ENCODE measurements around the gene KCND3.

The KCND3 gene

GRCh38 chr1:111836111-111836510 is 153.4 kb downstream of the KCND3 start:
- no peak for DNase-seq

- no peak for DNase-seq
These were observed 154.0 kb downstream of the KCND3 start for GRCh38 chr1:111835514-111835913.

- no peak for DNase-seq
These were observed 154.5 kb downstream of the KCND3 start for GRCh38 chr1:111834956-111835355.

GRCh38 chr1:111833334-111833733 is 156.1 kb downstream of the KCND3 start:
- no peak for DNase-seq

GRCh38 chr1:111832521-111833155 is 156.8 kb downstream of the KCND3 start:
- no peak for DNase-seq

- DNase-seq, result no peak
These were observed 158.3 kb downstream of the KCND3 start for GRCh38 chr1:111831153-111831552.

GRCh38 chr1:111827946-111828345 is 161.5 kb downstream of the KCND3 start:
- DNase-seq, result no peak

GRCh38 chr1:111826278-111826677 is 163.2 kb downstream of the KCND3 start:
- no peak for DNase-seq

GRCh38 chr1:111825217-111825616 is 164.3 kb downstream of the KCND3 start:
- no peak for DNase-seq

- DNase-seq, result no peak
These were observed 167.3 kb downstream of the KCND3 start for GRCh38 chr1:111822138-111822537.

GRCh38 chr1:111821121-111821745 is 168.2 kb downstream of the KCND3 start:
- DNase-seq, result no peak

- DNase-seq, result no peak
These were observed 169.8 kb downstream of the KCND3 start for GRCh38 chr1:111819566-111820263.

- DNase-seq, result no peak
These were observed 170.9 kb downstream of the KCND3 start for GRCh38 chr1:111818546-111818945.

GRCh38 chr1:111818081-111818480 is 171.4 kb downstream of the KCND3 start:
- no peak for DNase-seq

GRCh38 chr1:111814642-111815041 is 174.8 kb downstream of the KCND3 start:
- no peak for DNase-seq

- DNase-seq, result no peak
These were observed 175.2 kb downstream of the KCND3 start for GRCh38 chr1:111814305-111814628.

GRCh38 chr1:111813440-111814304 is 175.8 kb downstream of the KCND3 start:
- DNase-seq, result no peak

GRCh38 chr1:111812306-111812705 is 177.2 kb downstream of the KCND3 start:
- no peak for DNase-seq

- no peak for DNase-seq
These were observed 177.6 kb downstream of the KCND3 start for GRCh38 chr1:111811891-111812290.

- DNase-seq, result no peak
These were observed 184.2 kb downstream of the KCND3 start for GRCh38 chr1:111805251-111805650.

GRCh38 chr1:111804776-111805175 is 184.7 kb downstream of the KCND3 start:
- no peak for DNase-seq

GRCh38 chr1:111803951-111804350 is 185.5 kb downstream of the KCND3 start:
- no peak for DNase-seq

- no peak for DNase-seq
These were observed 186.5 kb downstream of the KCND3 start for GRCh38 chr1:111802984-111803383.

Measured in CD4-positive, alpha-beta T cell treated with Interleukin-21 for 1 hour (primary cell).